Measurements from ENCODE around the gene ZIC4. TPM values are rescaled to one million over a fixed set of nuclear protein-coding genes. Genes with fewer than 3 reads are reported as not detected.

Gene ZIC4
- total and polyA plus RNA-seq, 9 of the 15 experiments (the other 6 are each of a cell fraction or from before 2014, with no cell fraction given), result not detected

DNA sequence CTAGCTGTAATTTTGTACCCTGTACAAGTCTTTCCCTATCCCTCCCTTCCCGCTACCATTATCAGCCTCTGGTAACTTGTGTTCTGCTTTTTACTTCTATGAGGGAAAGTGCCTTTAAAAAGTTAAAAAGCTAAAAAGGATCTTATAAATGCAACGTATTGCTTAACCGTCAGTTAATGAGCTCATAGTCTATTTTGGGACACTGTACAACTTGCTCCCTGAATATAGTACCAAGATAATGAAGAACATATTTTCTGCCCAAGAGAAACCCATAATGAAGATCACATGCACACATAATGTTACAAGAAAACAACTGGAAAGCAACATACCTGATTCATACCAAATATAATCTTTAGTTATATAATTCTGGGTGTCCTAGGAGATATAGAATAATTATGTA, 25.4 kb upstream of the ZIC4 start (continued):
- TF ChIP-seq, protein P1, sequence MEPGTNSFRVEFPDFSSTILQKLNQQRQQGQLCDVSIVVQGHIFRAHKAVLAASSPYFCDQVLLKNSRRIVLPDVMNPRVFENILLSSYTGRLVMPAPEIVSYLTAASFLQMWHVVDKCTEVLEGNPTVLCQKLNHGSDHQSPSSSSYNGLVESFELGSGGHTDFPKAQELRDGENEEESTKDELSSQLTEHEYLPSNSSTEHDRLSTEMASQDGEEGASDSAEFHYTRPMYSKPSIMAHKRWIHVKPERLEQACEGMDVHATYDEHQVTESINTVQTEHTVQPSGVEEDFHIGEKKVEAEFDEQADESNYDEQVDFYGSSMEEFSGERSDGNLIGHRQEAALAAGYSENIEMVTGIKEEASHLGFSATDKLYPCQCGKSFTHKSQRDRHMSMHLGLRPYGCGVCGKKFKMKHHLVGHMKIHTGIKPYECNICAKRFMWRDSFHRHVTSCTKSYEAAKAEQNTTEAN (CRISPR knock-in tag; IDR thresholded peaks at IDR 0.05), result no peak
- TF ChIP-seq MCM5 (IDR thresholded peaks at IDR 0.05; ENCODE audit: low read depth), result no peak
- TF ChIP-seq KDM5B (IDR thresholded peaks at IDR 0.05; ENCODE audit: insufficient replicate concordance, low read depth, low read length), result no peak

DNA sequence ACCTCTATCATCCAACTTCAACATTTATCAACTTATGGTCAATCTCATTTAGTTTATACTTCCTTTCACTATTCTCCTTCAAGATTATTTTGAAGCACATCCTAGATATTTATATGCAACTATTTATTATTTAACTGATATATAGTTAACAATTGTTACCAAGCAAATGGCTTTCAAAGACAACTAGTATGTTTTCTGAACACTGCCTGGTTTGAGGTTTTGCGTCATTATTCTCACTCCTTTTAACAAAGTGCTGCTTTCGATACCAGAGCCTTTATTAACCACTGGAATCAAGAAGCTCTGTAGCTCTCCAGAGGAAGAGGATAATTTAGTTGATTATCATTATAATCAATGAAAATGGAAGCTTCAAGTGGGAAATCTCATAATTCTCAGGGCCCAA, 22.4 kb upstream of the ZIC4 start:
- CTCF ChIA-PET (ENCODE audit: low intra/inter-chr PET ratio), result no interaction called here
- no TSS peak for BruUV-seq (replicated peaks)

More for the DNA sequence above, 22.4 kb upstream of the ZIC4 start:
- DNase-seq (ENCODE audit: extremely low read depth in 1 of 4, low spot score in 3 of 4) (no peak), FAIRE-seq (no peak), ATAC-seq (no peak)
- intact Hi-C loops (cut with micrococcal nuclease) (no loop called here), in situ Hi-C loops (cut with MboI) (no loop called here)
- no peak overlapping the region for H3K4me2 ChIP-seq (ENCODE audit: insufficient read depth, low read length)
- H3K9me1 ChIP-seq (ENCODE audit: control insufficient read depth, insufficient read depth, low read length), result no peaks in the 10 kb centered on the region
- TF ChIP-seq SMARCA4 (IDR thresholded peaks at IDR 0.05) (no peak), ARID2 (IDR thresholded peaks at IDR 0.05) (no peak), ZNF507 (tag; conservative IDR thresholded peaks at IDR 0.05) (no peak), KAT8 (IDR thresholded peaks at IDR 0.05; ENCODE audit: low read depth) (no peak), BACH1 (tag; IDR thresholded peaks at IDR 0.05) (no peak), EP300 (IDR thresholded peaks at IDR 0.05; ENCODE audit: low read length) (no peak), ZNF232 (CRISPR knock-in tag; IDR thresholded peaks at IDR 0.05) (no peak)
- TF ChIP-seq, protein P2, sequence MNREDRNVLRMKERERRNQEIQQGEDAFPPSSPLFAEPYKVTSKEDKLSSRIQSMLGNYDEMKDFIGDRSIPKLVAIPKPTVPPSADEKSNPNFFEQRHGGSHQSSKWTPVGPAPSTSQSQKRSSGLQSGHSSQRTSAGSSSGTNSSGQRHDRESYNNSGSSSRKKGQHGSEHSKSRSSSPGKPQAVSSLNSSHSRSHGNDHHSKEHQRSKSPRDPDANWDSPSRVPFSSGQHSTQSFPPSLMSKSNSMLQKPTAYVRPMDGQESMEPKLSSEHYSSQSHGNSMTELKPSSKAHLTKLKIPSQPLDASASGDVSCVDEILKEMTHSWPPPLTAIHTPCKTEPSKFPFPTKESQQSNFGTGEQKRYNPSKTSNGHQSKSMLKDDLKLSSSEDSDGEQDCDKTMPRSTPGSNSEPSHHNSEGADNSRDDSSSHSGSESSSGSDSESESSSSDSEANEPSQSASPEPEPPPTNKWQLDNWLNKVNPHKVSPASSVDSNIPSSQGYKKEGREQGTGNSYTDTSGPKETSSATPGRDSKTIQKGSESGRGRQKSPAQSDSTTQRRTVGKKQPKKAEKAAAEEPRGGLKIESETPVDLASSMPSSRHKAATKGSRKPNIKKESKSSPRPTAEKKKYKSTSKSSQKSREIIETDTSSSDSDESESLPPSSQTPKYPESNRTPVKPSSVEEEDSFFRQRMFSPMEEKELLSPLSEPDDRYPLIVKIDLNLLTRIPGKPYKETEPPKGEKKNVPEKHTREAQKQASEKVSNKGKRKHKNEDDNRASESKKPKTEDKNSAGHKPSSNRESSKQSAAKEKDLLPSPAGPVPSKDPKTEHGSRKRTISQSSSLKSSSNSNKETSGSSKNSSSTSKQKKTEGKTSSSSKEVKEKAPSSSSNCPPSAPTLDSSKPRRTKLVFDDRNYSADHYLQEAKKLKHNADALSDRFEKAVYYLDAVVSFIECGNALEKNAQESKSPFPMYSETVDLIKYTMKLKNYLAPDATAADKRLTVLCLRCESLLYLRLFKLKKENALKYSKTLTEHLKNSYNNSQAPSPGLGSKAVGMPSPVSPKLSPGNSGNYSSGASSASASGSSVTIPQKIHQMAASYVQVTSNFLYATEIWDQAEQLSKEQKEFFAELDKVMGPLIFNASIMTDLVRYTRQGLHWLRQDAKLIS (CRISPR knock-in tag; IDR thresholded peaks at IDR 0.05), result no peak
- TF ChIP-seq, protein P3, sequence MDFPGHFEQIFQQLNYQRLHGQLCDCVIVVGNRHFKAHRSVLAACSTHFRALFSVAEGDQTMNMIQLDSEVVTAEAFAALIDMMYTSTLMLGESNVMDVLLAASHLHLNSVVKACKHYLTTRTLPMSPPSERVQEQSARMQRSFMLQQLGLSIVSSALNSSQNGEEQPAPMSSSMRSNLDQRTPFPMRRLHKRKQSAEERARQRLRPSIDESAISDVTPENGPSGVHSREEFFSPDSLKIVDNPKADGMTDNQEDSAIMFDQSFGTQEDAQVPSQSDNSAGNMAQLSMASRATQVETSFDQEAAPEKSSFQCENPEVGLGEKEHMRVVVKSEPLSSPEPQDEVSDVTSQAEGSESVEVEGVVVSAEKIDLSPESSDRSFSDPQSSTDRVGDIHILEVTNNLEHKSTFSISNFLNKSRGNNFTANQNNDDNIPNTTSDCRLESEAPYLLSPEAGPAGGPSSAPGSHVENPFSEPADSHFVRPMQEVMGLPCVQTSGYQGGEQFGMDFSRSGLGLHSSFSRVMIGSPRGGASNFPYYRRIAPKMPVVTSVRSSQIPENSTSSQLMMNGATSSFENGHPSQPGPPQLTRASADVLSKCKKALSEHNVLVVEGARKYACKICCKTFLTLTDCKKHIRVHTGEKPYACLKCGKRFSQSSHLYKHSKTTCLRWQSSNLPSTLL (IDR thresholded peaks at IDR 0.05), result no peak
- TF ChIP-seq, protein P4, sequence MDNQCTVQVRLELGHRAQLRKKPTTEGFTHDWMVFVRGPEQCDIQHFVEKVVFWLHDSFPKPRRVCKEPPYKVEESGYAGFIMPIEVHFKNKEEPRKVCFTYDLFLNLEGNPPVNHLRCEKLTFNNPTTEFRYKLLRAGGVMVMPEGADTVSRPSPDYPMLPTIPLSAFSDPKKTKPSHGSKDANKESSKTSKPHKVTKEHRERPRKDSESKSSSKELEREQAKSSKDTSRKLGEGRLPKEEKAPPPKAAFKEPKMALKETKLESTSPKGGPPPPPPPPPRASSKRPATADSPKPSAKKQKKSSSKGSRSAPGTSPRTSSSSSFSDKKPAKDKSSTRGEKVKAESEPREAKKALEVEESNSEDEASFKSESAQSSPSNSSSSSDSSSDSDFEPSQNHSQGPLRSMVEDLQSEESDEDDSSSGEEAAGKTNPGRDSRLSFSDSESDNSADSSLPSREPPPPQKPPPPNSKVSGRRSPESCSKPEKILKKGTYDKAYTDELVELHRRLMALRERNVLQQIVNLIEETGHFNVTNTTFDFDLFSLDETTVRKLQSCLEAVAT (IDR thresholded peaks at IDR 0.05), result no peak
- 0% methylated on average over 2 of the region's 2 CpGs for WGBS (ENCODE audit: insufficient coverage, low coverage, missing lambda C conversion rate)
- no peaks in the 10 kb centered on the region for H3K36me3 ChIP-seq (ENCODE audit: control insufficient read depth, insufficient read depth, low read length)
- no peaks in the 10 kb centered on the region for H4K20me1 ChIP-seq (replicated peaks; ENCODE audit: control insufficient read depth, insufficient read depth, low read length)
- no peaks in the 10 kb centered on the region for H3K9me3 ChIP-seq (replicated peaks; ENCODE audit: control insufficient read depth, insufficient read depth, low read depth, low read length)
- POLR2A ChIA-PET, result interaction anchor here (0.6 kb wide), 1 partner anchor 96 kb away, joined by 4 read pairs; no protein-coding TSS in a partner anchor
- peaks cover 0 to 6% of the 10 kb centered on the region in 2 experiments; a peak in 1 of 5 replicates for H3K27me3 ChIP-seq (ENCODE audit: control insufficient read depth in 2 of 2, insufficient read depth in 2 of 2, low read length in 2 of 2)
- no peak overlapping the region for H3K27ac ChIP-seq (ENCODE audit: extremely low read depth, low read depth, low read length)
- H2AFZ ChIP-seq (ENCODE audit: low read depth, low read length), result no peak overlapping the region
- no peak overlapping the region for H3K4me3 ChIP-seq
- H3K79me2 ChIP-seq (ENCODE audit: control insufficient read depth, insufficient read depth, low read length), result no peaks in the 10 kb centered on the region
- no peak overlapping the region for H3K9ac ChIP-seq (ENCODE audit: insufficient read depth in 1 of 2, low read depth in 2 of 2, low read length in 2 of 2)
- H3K4me1 ChIP-seq (replicated peaks in 1 of 2; ENCODE audit: control insufficient read depth in 2 of 2, insufficient read depth in 2 of 2, low read length in 2 of 2), result no peaks in the 10 kb centered on the region

Data from K562 (cell line).